ENCODE measurements around the gene SPC25.
A peak's percentile ranks its signal among the peaks of the same experiment; 100 is the strongest.

The SPC25 gene

GRCh38 chr2:168890006-168890782 lies at the start of gene SPC25:
Gene SPC25 (minus strand): TSS chr2:168890430. CDS start chr2:168889519, 911 bp downstream.
- H3K79me2 ChIP-seq (ENCODE audit: insufficient read depth, low read length): peaks cover 36% of the 10 kb centered on the region
- TF ChIP-seq EZH2 (IDR thresholded peaks at IDR 0.05; ENCODE audit: borderline replicate concordance, low read depth, low read length, severe bottlenecking) (no peak), CTCF (IDR thresholded peaks at IDR 0.05; ENCODE audit: borderline replicate concordance, extremely low read depth, low read length, poor library complexity, severe bottlenecking) (peak; percentile 3)
- peak within 1 kb of the TSS; percentile 82 to 89 for H3K4me3 ChIP-seq (ENCODE audit: low read depth in 1 of 2, low read length in 2 of 2)
- no peaks in the 10 kb centered on the region for H3K9me3 ChIP-seq (ENCODE audit: insufficient read depth, low read length, severe bottlenecking)
- ATAC-seq (ENCODE audit: insufficient read depth, low read depth) (peak; percentile 100), DNase-seq (peak; percentile 92)
- H3K36me3 ChIP-seq (ENCODE audit: insufficient read depth, low read length): peaks cover 33% of the 10 kb centered on the region
- H2AFZ ChIP-seq (ENCODE audit: low read depth, low read length): peak within 1 kb of the TSS; percentile 95
- peak within 1 kb of the TSS; percentile 88 for H3K9ac ChIP-seq (ENCODE audit: low read depth, low read length)
- 0 out of 2 replicates have a peak, but pooled peaks cover 4% of the 10 kb centered on the region for H4K20me1 ChIP-seq (ENCODE audit: insufficient read depth, low read length)
- H3K27ac ChIP-seq (ENCODE audit: low read length): peak within 1 kb of the TSS; percentile 93
- no peaks in the 10 kb centered on the region for H3K27me3 ChIP-seq (ENCODE audit: insufficient read depth, low read length, poor library complexity)
- peak within 1 kb of the TSS; percentile 92 for H3K4me2 ChIP-seq (ENCODE audit: insufficient read depth, low read length)
- H3K4me1 ChIP-seq (ENCODE audit: insufficient read depth, low read length): peaks cover 31% of the 10 kb centered on the region

DNA sequence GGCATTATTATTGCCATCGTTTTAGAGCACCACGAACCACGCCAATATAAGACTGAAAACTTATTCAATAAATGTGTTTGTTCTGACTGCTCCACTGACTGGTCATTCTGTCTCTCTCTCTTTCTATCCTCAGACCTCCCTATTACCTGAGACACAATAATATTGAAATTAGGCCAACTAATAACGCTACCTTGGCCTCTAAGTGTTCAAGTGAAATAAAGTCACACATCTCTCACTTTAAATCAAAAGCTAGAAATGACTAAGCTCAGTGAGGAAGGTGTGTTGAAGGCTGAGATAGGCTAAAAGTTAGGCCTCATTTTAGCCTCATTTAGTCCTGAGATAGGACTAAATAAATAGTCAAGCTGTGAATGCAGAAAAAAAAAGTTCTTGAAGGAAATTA lies 49.7 kb upstream of the SPC25 start:
- ATAC-seq (ENCODE audit: insufficient read depth, low read depth) (no peak), DNase-seq (no peak)
- H3K4me1 ChIP-seq (ENCODE audit: insufficient read depth, low read length): no peaks in the 10 kb centered on the region
- no peaks in the 10 kb centered on the region for H4K20me1 ChIP-seq (ENCODE audit: insufficient read depth, low read length)
- no peaks in the 10 kb centered on the region for H3K79me2 ChIP-seq (ENCODE audit: insufficient read depth, low read length)
- no peak overlapping the region for H3K9ac ChIP-seq (ENCODE audit: low read depth, low read length)
- H2AFZ ChIP-seq (ENCODE audit: low read depth, low read length): no peak overlapping the region
- no peaks in the 10 kb centered on the region for H3K9me3 ChIP-seq (ENCODE audit: insufficient read depth, low read length, severe bottlenecking)
- no peak overlapping the region for H3K4me2 ChIP-seq (ENCODE audit: insufficient read depth, low read length)
- no peaks in the 10 kb centered on the region for H3K36me3 ChIP-seq (ENCODE audit: insufficient read depth, low read length)
- peaks cover 16% of the 10 kb centered on the region for H3K27me3 ChIP-seq (ENCODE audit: insufficient read depth, low read length, poor library complexity)
- H3K27ac ChIP-seq (ENCODE audit: low read length): no peak overlapping the region
- no peak overlapping the region for H3K4me3 ChIP-seq (ENCODE audit: low read depth in 1 of 2, low read length in 2 of 2)
- TF ChIP-seq EZH2 (IDR thresholded peaks at IDR 0.05; ENCODE audit: borderline replicate concordance, low read depth, low read length, severe bottlenecking) (no peak), CTCF (IDR thresholded peaks at IDR 0.05; ENCODE audit: borderline replicate concordance, extremely low read depth, low read length, poor library complexity, severe bottlenecking) (no peak)

DNA sequence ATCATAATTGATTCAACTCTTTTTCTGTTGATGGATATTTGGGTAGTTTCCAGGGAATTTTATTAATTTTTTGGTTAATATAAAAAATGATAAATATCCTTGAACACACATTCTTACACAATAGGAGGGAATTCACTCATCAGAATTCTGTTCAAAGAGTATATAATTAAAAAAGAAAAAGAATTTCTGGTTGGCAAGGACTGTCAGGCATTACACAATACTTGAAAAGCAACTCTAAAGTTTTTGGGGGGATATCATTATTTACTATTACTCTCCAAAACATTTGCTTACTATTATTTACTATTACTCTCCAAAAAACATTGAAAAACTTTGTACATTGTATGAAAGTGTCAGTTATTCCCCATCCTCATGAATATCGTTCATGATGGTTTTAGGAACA lies 48.8 kb upstream of the SPC25 start:
- Histone ChIP-seq H3K4me1 (ENCODE audit: insufficient read depth, low read length) (no peaks in the 10 kb centered on the region), H3K27me3 (ENCODE audit: insufficient read depth, low read length, poor library complexity) (peaks cover 11% of the 10 kb centered on the region), H3K36me3 (ENCODE audit: insufficient read depth, low read length) (no peaks in the 10 kb centered on the region), H4K20me1 (ENCODE audit: insufficient read depth, low read length) (no peaks in the 10 kb centered on the region), H3K4me2 (ENCODE audit: insufficient read depth, low read length) (no peak overlapping the region), H3K9ac (ENCODE audit: low read depth, low read length) (no peak overlapping the region), H3K27ac (ENCODE audit: low read length) (no peak overlapping the region), H2AFZ (ENCODE audit: low read depth, low read length) (no peak overlapping the region), H3K79me2 (ENCODE audit: insufficient read depth, low read length) (no peaks in the 10 kb centered on the region), H3K4me3 (ENCODE audit: low read depth in 1 of 2, low read length in 2 of 2) (no peak overlapping the region), H3K9me3 (ENCODE audit: insufficient read depth, low read length, severe bottlenecking) (no peaks in the 10 kb centered on the region)
- TF ChIP-seq CTCF (IDR thresholded peaks at IDR 0.05; ENCODE audit: borderline replicate concordance, extremely low read depth, low read length, poor library complexity, severe bottlenecking): no peak
- TF ChIP-seq EZH2 (IDR thresholded peaks at IDR 0.05; ENCODE audit: borderline replicate concordance, low read depth, low read length, severe bottlenecking): no peak
- ATAC-seq (ENCODE audit: insufficient read depth, low read depth): no peak
- no peak for DNase-seq

All from DND-41 (cell line).